IPS-11a (cell line): ENCODE data around the gene CCKAR.

Source experiments
- H3K4me3 ChIP-seq: one replicate; pipeline ENCODE4 v1.5.1; 2013; ENCODE audit warnings: low read depth, low read length, control low read depth

CCKAR gene

GRCh38 chr4:26491449-26492170, 1.3 kb upstream of the CCKAR start:
- no peak overlapping the region for H3K4me3 ChIP-seq

GRCh38 chr4:26490960-26491284, 638 bp upstream of the CCKAR start:
- H3K4me3 ChIP-seq, result no peak overlapping the region

GRCh38 chr4:26489101-26489985, 941 bp downstream of the CCKAR start:
- H3K4me3 ChIP-seq, result no peak overlapping the region

- no peak overlapping the region for H3K4me3 ChIP-seq
Measured at GRCh38 chr4:26485684-26486083, 4.6 kb downstream of the CCKAR start.

- no peak overlapping the region for H3K4me3 ChIP-seq
Measured at GRCh38 chr4:26484516-26484915, 5.8 kb downstream of the CCKAR start.

- H3K4me3 ChIP-seq, result no peak overlapping the region
Measured at GRCh38 chr4:26484032-26484515, 6.2 kb downstream of the CCKAR start.

- no peak overlapping the region for H3K4me3 ChIP-seq
Measured at GRCh38 chr4:26482508-26483462, 7.5 kb downstream of the CCKAR start.

GRCh38 chr4:26478330-26478729, 12.0 kb downstream of the CCKAR start:
- no peak overlapping the region for H3K4me3 ChIP-seq

GRCh38 chr4:26476545-26476944, 13.7 kb downstream of the CCKAR start:
- no peak overlapping the region for H3K4me3 ChIP-seq

- H3K4me3 ChIP-seq, result no peak overlapping the region
Measured at GRCh38 chr4:26475716-26476115, 14.6 kb downstream of the CCKAR start.

- H3K4me3 ChIP-seq, result no peak overlapping the region
Measured at GRCh38 chr4:26474551-26474950, 15.7 kb downstream of the CCKAR start.

- H3K4me3 ChIP-seq, result no peak overlapping the region
Measured at GRCh38 chr4:26473893-26474292, 16.4 kb downstream of the CCKAR start.

GRCh38 chr4:26471890-26472289, 18.4 kb downstream of the CCKAR start:
- no peak overlapping the region for H3K4me3 ChIP-seq

GRCh38 chr4:26468977-26469376, 21.3 kb downstream of the CCKAR start:
- no peak overlapping the region for H3K4me3 ChIP-seq

GRCh38 chr4:26468283-26468949, 21.9 kb downstream of the CCKAR start:
- no peak overlapping the region for H3K4me3 ChIP-seq

GRCh38 chr4:26467724-26468123, 22.6 kb downstream of the CCKAR start:
- no peak overlapping the region for H3K4me3 ChIP-seq

- H3K4me3 ChIP-seq, result no peak overlapping the region
Measured at GRCh38 chr4:26466578-26467270, 23.6 kb downstream of the CCKAR start.

GRCh38 chr4:26464420-26465095, 25.7 kb downstream of the CCKAR start:
- H3K4me3 ChIP-seq, result no peak overlapping the region

GRCh38 chr4:26463386-26463785, 26.9 kb downstream of the CCKAR start:
- H3K4me3 ChIP-seq, result no peak overlapping the region
